ENCODE measurements around the gene ADD1. TPM values are rescaled to one million over a fixed set of nuclear protein-coding genes. Genes with fewer than 3 reads are reported as not detected.

Gene ADD1
- total RNA-seq, 1 donor from 2014 or later = 231 TPM

DNA sequence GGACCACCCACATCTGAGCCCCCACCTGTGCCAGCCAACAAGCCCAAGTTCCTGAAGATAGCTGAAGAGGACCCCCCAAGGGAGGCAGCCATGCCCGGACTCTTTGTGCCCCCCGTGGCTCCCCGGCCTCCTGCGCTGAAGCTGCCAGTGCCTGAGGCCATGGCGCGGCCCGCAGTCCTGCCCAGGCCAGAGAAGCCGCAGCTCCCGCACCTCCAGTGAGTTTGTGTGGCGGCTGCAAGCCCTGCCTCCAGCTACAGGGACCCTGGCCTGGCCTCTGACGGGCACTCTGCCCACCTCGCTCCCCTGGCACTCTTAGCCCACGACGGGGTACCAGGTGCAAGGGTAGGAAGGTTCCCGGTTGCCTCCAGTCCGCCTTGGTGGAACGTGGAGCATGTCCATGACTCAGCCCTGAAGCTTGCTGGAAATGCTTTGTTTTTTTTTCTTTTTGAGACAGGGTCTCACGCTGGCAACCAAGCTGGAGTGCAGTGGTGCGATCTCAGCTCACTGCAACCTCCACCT is 13.7 kb upstream of the ADD1 start:
- intact Hi-C loops (cut with DNase I) = no loop called here
- DNase-seq (ENCODE audit: missing footprints) (peak; percentile 46), ATAC-seq (no peak)

- DNase-seq (ENCODE audit: missing footprints) (peak; percentile 55), ATAC-seq (no peak)
- intact Hi-C loops (cut with DNase I) = no loop called here
These were observed 12.7 kb upstream of the ADD1 start for GRCh38 chr4:2830632-2831610.

- DNase-seq (ENCODE audit: missing footprints) (peak; percentile 49), ATAC-seq (no peak)
- intact Hi-C loops (cut with DNase I) = no loop called here
These were observed 11.9 kb upstream of the ADD1 start for GRCh38 chr4:2831611-2832308.

DNA sequence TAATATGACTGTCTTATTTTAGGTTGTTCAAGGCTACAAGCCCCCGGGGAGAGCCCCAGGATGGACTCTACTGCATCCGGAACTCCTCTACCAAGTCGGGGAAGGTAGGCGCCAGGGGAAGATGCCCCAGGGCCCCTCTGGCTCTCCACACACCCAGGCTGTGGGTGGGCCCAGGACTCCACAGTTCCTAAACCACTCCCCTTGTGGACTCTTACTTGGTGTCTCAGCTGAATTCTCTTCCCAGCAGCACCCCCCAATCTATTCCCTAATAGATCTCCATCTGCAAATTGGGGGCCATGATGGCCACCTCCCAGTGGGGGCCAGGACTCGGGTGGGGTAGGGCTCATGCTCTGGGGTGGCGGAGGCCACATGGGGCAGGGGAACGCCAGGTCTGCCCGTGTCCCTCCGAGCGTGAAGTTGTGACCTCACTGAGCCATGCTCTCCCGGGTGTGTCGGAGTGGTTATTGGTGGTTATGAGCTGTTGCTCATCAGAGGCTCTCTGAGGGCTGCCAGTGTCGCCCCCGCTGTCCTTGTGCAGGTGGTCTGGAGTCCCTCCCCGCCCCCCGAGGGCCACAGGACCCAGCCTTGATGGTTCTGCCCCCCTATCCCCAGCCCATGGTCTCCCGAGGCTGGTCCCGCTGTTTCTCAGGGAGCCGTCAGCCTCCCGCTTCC is 11.2 kb upstream of the ADD1 start:
- ATAC-seq (no peak), DNase-seq (ENCODE audit: missing footprints) (no peak)
- intact Hi-C loops (cut with DNase I) = no loop called here

DNA sequence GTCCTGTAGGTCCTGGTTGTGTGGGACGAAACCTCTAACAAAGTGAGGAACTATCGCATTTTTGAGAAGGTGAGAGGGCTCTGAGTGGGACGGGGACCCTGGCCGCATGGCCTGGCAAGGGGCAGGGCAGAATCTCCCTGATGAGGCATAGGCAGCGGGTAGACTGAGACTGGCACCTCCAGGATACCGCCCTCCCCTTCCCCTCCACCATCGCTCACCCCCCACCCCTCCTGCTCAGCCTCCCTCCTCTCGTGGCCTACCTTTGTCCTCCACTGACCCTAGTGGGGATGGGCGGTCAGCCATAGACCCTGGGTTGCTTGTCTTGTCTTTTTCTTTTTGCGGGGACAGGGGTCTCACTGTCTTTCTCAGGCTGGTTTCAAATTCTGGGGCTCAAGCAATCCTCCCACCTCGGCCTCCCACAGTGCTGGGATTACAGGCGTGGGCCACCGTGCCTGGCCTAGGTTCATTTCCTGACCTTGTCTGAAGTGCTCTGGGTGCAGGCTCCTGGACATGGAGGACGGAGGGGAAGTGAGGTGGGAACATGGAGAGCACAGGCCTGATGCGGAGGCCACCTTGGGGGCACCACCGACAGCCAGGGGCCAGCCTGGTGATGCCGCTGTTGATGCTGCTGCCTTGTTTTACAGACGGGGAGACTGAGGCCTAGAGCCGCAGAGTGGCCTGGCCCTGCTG is 10.5 kb upstream of the ADD1 start:
- DNase-seq (ENCODE audit: missing footprints) = no peak
- no peak for ATAC-seq
- intact Hi-C loops (cut with DNase I) = no loop called here

- ATAC-seq = no peak
- no peak for DNase-seq (ENCODE audit: missing footprints)
- intact Hi-C loops (cut with DNase I) = no loop called here
These were observed 10.0 kb upstream of the ADD1 start for GRCh38 chr4:2833671-2834000.

GRCh38 chr4:2834001-2834921 is 9.4 kb upstream of the ADD1 start:
- intact Hi-C loops (cut with DNase I) = no loop called here
- peak; percentile 72 for DNase-seq (ENCODE audit: missing footprints)

DNA sequence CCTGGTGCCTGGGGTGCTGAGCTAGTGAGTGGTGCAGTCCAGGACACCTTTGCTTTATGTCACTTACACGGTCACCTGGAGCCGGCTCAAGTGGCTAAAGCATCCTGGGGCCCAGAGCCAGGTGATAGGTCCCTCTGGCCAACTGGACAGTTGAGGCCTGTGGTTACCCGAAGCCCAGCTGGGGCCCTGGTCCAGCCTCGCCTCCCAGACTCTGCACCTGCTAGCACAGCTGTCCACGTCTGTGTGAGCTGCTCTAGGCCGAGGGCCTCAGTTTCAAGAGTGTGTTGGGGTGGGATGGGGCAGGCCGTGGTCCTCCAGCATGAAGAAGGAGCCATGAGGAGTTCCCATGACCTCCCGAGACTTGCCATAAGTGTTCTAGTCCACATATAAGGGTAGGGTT is 7.7 kb upstream of the ADD1 start:
- DNase-seq (ENCODE audit: missing footprints) (no peak), ATAC-seq (no peak)
- intact Hi-C loops (cut with DNase I) = no loop called here

More at GRCh38 chr4:2834001-2834921, 9.4 kb upstream of the ADD1 start:
- peak; percentile 11 for ATAC-seq

GRCh38 chr4:2836391-2836859 is 7.2 kb upstream of the ADD1 start:
- no peak for ATAC-seq
- intact Hi-C loops (cut with DNase I) = no loop called here
- DNase-seq (ENCODE audit: missing footprints) = no peak

DNA sequence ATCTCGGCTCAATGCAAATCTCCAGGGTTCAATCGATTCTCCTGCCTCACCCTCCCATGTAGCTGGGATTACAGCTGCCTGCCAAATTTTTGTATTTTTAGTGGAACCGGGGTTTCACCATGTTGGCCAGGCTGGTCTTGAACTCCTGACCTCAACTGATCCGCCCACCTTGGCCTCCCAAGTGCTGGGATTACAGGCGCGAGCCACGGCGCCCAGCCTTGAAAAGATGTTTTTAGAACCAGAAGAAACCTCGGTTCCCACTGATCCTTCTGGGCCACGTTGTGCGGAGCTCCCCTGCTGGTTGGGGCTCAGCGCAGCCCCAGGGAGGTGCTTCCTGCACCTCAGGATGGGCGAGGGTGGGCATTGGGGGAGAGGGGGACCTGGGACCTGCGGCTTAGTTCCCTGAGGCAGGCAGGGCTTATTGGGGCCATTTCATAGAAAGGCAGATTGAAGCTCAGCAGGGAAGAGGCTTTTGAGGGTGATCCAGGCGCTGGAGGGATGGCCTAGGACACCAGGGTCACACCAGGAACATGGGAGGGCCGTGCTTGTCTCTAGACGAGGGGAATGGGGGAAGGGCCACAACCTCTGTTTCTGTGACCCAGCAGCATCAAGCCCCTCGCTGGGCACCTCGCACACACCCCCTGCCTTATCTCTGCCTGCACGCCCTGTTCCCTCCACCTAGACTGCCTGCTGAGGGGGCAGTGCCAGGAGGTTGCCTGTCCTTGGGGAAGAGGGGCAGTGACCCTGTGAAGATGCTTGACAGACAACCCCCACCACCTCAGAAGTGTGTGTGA is 6.3 kb upstream of the ADD1 start:
- intact Hi-C loops (cut with DNase I) = no loop called here
- ATAC-seq (peak; percentile 4), DNase-seq (ENCODE audit: missing footprints) (peak; percentile 68)

- DNase-seq (ENCODE audit: missing footprints) (peak; percentile 78), ATAC-seq (peak; percentile 47)
- intact Hi-C loops (cut with DNase I) = no loop called here
These were observed 5.6 kb upstream of the ADD1 start for GRCh38 chr4:2837904-2838496.

GRCh38 chr4:2839060-2839459 is 4.6 kb upstream of the ADD1 start:
- intact Hi-C loops (cut with DNase I) = no loop called here
- no peak for ATAC-seq
- no peak for DNase-seq (ENCODE audit: missing footprints)

GRCh38 chr4:2842687-2843262 is 869 bp upstream of the ADD1 start:
- DNase-seq (ENCODE audit: missing footprints) (no peak), ATAC-seq (peak; percentile 18)
- intact Hi-C loops (cut with DNase I) = loop anchor here (5.0 kb wide), 3 partner anchors 35 to 90 kb away; no protein-coding TSS in a partner anchor

DNA sequence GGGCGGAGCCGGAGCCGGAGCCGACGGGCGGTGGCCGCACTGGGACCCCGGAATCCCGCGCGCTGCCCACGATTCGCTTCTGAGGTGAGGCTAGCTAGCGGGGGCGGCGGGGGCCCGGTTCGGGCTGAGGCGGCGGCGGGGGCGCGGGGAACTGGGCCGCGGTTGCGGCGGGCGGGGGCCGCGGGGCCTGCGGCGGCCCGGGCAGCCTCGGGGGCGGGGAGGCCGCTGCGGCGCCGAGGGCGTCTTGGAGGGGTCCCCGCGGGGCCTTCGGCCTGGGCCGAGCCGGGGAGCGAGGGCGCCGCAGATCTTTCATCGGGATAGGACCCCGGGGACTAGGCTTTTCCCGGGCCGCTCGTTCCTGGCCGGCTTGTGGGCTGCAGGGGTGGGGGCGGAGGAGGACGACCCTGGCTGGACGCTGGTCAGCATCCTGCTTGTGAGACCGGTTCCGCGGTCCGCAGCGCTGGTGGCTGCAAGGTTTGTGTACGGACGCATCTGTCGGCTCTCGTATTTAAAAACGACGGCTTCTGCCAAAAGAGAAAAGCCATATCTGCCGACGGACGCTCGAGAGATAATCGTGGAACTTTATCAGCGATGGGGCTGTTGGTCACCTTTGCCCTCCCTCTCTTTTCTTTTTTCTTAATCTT is 419 bp downstream of the ADD1 start:
- ATAC-seq (no peak), DNase-seq (ENCODE audit: missing footprints) (peak; percentile 83)
- intact Hi-C loops (cut with DNase I) = loop anchor here (5.0 kb wide), 3 partner anchors 37 to 88 kb away; no protein-coding TSS in a partner anchor

GRCh38 chr4:2846172-2846571 is 2.5 kb downstream of the ADD1 start:
- intact Hi-C loops (cut with DNase I) = no loop called here
- ATAC-seq = no peak

More at GRCh38 chr4:2846172-2846571, 2.5 kb downstream of the ADD1 start:
- no peak for DNase-seq (ENCODE audit: missing footprints)
